PC-9 (cell line): ENCODE data around the gene TMPRSS7. TPM values are rescaled to one million over a fixed set of nuclear protein-coding genes. Genes with fewer than 3 reads are reported as not detected.

ENCODE experiments used
- BruUV-seq: library from RNA; stranded (reverse); fragments of 400-500 nt; replicated peaks from 2 replicates; lab custom pipeline; 2021; lab: Mats Ljungman, UMichigan
- CTCF ChIA-PET: fragments of 300-600 bp; sonication (Branson Sonifier 250); formaldehyde crosslinking; loops from one replicate; lab custom pipeline; 2022; ENCODE audit warnings: antibody characterized with exemption; lab: Charles Lee
- POLR2A ChIA-PET: fragments of 300-600 bp; sonication (Branson Sonifier 250); formaldehyde crosslinking; loops from one replicate; lab custom pipeline; 2022; ENCODE audit warnings: antibody characterized with exemption; ENCODE audit not compliant: unreplicated experiment; lab: Charles Lee
- DNase-seq, 2 experiments: peaks; one replicate each; pipeline versions ENCODE4 v3.0.0 to v3.0.0-alpha.2; 2015 to 2022; ENCODE audit warnings: mixed read lengths in 1 of 2
- H2AFZ ChIP-seq: fragments of 200-600 bp; sonication (generic); 2 replicates; pipeline ENCODE4 v1.8.1; 2017; ENCODE audit warnings: antibody characterized with exemption
- H3F3A ChIP-seq: fragments of 200-600 bp; sonication (generic); 2 replicates; pipeline ENCODE4 v1.8.1; 2017; ENCODE audit warnings: antibody characterized with exemption, mild to moderate bottlenecking, low read depth; ENCODE audit not compliant: insufficient read depth
- H3K27ac ChIP-seq: fragments of 200-600 bp; sonication (generic); 2 replicates; pipeline ENCODE4 v1.6.1; 2016; ENCODE audit warnings: mixed run types
- H3K27me3 ChIP-seq: fragments of 200-600 bp; sonication (generic); 2 replicates; pipeline ENCODE4 v1.6.1; 2016; ENCODE audit warnings: low read depth, mixed run types; ENCODE audit not compliant: insufficient read depth
- H3K36me3 ChIP-seq: fragments of 200-600 bp; sonication (generic); 2 replicates; pipeline ENCODE4 v1.6.1; 2016; ENCODE audit warnings: low read depth, mixed run types
- H3K4me1 ChIP-seq: fragments of 200-600 bp; sonication (generic); replicated peaks from 2 replicates; pipeline ENCODE4 v1.6.1; 2016; ENCODE audit warnings: mixed run types; ENCODE audit not compliant: insufficient read depth
- H3K4me2 ChIP-seq: fragments of 200-600 bp; sonication (generic); 2 replicates; pipeline ENCODE4 v1.6.1; 2017; ENCODE audit warnings: mixed run types
- H3K4me3 ChIP-seq: fragments of 200-600 bp; sonication (generic); 2 replicates; pipeline ENCODE4 v1.6.1; 2016; ENCODE audit warnings: mixed run types
- H3K79me2 ChIP-seq: fragments of 200-600 bp; sonication (generic); 2 replicates; pipeline ENCODE4 v1.6.1; 2017; ENCODE audit warnings: low read depth, mixed run types
- H3K9me2 ChIP-seq: fragments of 200-600 bp; sonication (generic); 2 replicates; pipeline ENCODE4 v1.8.1; 2017; ENCODE audit warnings: mild to moderate bottlenecking; ENCODE audit not compliant: insufficient read depth
- H3K9me3 ChIP-seq: fragments of 200-600 bp; sonication (generic); 2 replicates; pipeline ENCODE4 v1.8.1; 2016; ENCODE audit warnings: low read depth; ENCODE audit not compliant: insufficient read depth
- H4K20me1 ChIP-seq: fragments of 200-600 bp; sonication (generic); 2 replicates; pipeline ENCODE4 v1.8.1; 2017; ENCODE audit not compliant: insufficient read depth
- EZH2 ChIP-seq: fragments of 200-600 bp; sonication (generic); IDR thresholded peaks from 2 replicates; pipeline ENCODE4 v1.8.0; 2017; ENCODE audit warnings: antibody characterized with exemption, low read depth
- intact Hi-C: fragments of 100-400 bp; cut with micrococcal nuclease; formaldehyde crosslinking; loops from one replicate; pipeline ENCODE4 v1.10.0; 2022; ENCODE audit not compliant: unreplicated experiment
- total RNA-seq: library from RNA; stranded (reverse); gene quantifications from 2 replicates; pipeline ENCODE4 v1.2.3, GENCODE V29; 2021
- TF ChIP-seq, protein P1 (sequence below): fragments of 200-600 bp; sonication (generic); conservative IDR thresholded peaks from 2 replicates; pipeline ENCODE4 v1.6.1; 2017; ENCODE audit warnings: mixed run types, antibody characterized with exemption, mild to moderate bottlenecking, moderate library complexity

TMPRSS7 gene
- total RNA-seq, 1 experiment from 2014 or later: not detected

DNA sequence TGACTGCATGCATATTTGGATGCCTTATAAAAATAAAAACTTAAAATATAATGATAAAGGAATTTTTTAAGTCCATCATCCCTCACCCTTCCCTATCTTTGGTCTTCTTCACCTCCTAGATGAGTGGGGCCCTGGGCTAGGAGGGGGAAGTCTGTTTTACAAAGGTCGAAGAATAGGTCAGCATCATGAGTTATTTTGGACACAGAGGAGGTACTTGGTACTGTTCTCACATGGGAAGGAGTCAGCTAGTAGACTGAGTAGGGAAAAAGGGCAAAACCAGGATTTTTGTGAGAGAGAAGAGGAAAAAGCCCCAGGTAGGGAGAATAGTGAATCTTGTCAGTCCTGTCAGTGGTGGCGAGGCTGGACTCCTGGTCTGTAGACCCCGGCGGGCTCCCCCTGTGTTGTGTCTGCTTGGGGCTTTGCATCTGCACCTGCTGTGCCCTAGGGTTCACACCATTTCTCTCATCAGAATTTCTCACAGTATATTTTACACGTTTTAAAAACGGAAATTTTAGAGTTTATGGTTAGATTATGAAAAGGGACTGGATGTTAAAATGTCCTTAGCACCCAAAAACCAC, 81.4 kb downstream of the TMPRSS7 start:
- CTCF ChIA-PET: no interaction called here

DNA sequence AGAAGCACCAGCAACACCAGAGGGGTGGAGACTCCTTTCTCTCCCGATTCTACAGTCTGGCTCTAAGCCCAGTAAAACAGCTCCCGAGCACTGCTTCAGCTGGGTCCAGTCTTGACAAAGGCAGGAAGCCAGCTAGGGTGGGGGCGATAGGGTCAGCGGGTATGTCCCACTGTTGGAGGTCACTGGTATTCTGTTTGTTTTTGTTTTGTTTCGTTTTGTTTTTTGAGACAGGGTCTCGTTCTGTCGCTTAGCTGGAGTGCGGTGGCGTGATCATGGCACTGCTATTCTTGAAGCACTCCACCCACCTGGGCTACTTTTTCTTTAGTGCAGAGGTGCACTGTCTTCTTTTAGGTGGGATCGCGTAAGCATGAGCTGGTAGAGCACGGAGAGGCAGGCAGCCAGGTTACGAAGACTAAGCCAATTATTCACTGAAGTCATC, 82.2 kb downstream of the TMPRSS7 start:
- no TSS peak for BruUV-seq

More for the DNA sequence above, 81.4 kb downstream of the TMPRSS7 start:
- no peaks in the 10 kb centered on the region for H3F3A ChIP-seq
- intact Hi-C loops: no loop called here
- no TSS peak for BruUV-seq
- no peaks in the 10 kb centered on the region for H3K9me3 ChIP-seq
- no peak overlapping the region for H2AFZ ChIP-seq
- H3K27ac ChIP-seq: no peak overlapping the region
- POLR2A ChIA-PET: no interaction called here
- H3K4me3 ChIP-seq: no peak overlapping the region
- no peaks in the 10 kb centered on the region for H3K79me2 ChIP-seq
- no peaks in the 10 kb centered on the region for H3K4me1 ChIP-seq
- DNase-seq: no peak
- H3K4me2 ChIP-seq: no peak overlapping the region
- no peaks in the 10 kb centered on the region for H3K9me2 ChIP-seq
- no peaks in the 10 kb centered on the region for H3K27me3 ChIP-seq
- TF ChIP-seq, protein P1, sequence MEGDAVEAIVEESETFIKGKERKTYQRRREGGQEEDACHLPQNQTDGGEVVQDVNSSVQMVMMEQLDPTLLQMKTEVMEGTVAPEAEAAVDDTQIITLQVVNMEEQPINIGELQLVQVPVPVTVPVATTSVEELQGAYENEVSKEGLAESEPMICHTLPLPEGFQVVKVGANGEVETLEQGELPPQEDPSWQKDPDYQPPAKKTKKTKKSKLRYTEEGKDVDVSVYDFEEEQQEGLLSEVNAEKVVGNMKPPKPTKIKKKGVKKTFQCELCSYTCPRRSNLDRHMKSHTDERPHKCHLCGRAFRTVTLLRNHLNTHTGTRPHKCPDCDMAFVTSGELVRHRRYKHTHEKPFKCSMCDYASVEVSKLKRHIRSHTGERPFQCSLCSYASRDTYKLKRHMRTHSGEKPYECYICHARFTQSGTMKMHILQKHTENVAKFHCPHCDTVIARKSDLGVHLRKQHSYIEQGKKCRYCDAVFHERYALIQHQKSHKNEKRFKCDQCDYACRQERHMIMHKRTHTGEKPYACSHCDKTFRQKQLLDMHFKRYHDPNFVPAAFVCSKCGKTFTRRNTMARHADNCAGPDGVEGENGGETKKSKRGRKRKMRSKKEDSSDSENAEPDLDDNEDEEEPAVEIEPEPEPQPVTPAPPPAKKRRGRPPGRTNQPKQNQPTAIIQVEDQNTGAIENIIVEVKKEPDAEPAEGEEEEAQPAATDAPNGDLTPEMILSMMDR: no peak
- no peak for TF ChIP-seq EZH2
- no peaks in the 10 kb centered on the region for H4K20me1 ChIP-seq
- H3K36me3 ChIP-seq: no peaks in the 10 kb centered on the region; the same call in 1 of the 2 replicates

DNA sequence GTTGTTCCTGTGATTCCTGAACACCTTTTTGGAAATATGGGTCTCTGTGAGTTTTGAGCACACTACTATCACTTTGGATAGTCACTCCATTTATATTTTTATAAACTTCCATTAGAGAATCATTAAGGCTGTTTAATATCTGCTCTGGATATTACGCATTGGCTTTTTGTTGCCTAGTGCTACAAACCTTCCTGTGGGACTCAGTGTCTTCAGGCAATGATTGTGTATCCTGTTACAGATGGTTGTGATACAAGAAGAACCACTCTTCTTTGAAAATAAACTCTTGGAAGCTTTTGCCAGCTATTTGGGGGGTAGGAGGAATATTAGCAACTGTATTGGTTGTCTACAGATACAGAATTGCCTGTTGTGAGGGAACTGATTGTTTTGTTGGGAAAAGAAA, 82.9 kb downstream of the TMPRSS7 start:
- H2AFZ ChIP-seq: no peak overlapping the region
- no peaks in the 10 kb centered on the region for H4K20me1 ChIP-seq
- H3K27me3 ChIP-seq: no peaks in the 10 kb centered on the region
- ChIA-PET CTCF (interaction anchor here (0.6 kb wide), 1 partner anchor 153 kb away, joined by 3 read pairs; no protein-coding TSS in a partner anchor), POLR2A (interaction anchor here (0.6 kb wide), 1 partner anchor 113 kb away, joined by 7 read pairs; no protein-coding TSS in a partner anchor)
- no peaks in the 10 kb centered on the region for H3K9me3 ChIP-seq
- H3K4me1 ChIP-seq: no peaks in the 10 kb centered on the region
- intact Hi-C loops: no loop called here
- H3K4me3 ChIP-seq: no peak overlapping the region
- no peaks in the 10 kb centered on the region for H3K79me2 ChIP-seq
- H3K27ac ChIP-seq: no peak overlapping the region
- no peaks in the 10 kb centered on the region for H3K9me2 ChIP-seq
- H3K4me2 ChIP-seq: no peak overlapping the region
- DNase-seq: no peak
- no peaks in the 10 kb centered on the region for H3F3A ChIP-seq
- no TSS peak for BruUV-seq
- no peaks in the 10 kb centered on the region; the same call in 1 of the 2 replicates for H3K36me3 ChIP-seq
- TF ChIP-seq, protein P1: no peak

More for the DNA sequence above, 82.2 kb downstream of the TMPRSS7 start:
- no peak overlapping the region for H3K4me2 ChIP-seq
- no peaks in the 10 kb centered on the region for H3K27me3 ChIP-seq
- no peaks in the 10 kb centered on the region; the same call in 1 of the 2 replicates for H3K36me3 ChIP-seq
- H3K27ac ChIP-seq: no peak overlapping the region
- intact Hi-C loops: no loop called here
- CTCF ChIA-PET: no interaction called here
- H4K20me1 ChIP-seq: no peaks in the 10 kb centered on the region
- no peaks in the 10 kb centered on the region for H3K9me2 ChIP-seq
- no peaks in the 10 kb centered on the region for H3K4me1 ChIP-seq
- H2AFZ ChIP-seq: no peak overlapping the region
- no peak overlapping the region for H3K4me3 ChIP-seq
- no peaks in the 10 kb centered on the region for H3F3A ChIP-seq
- no peaks in the 10 kb centered on the region for H3K9me3 ChIP-seq
- DNase-seq: no peak
- no peak for TF ChIP-seq EZH2
- TF ChIP-seq, protein P1: no peak
- no peaks in the 10 kb centered on the region for H3K79me2 ChIP-seq
- POLR2A ChIA-PET: interaction anchor here (0.6 kb wide), 1 partner anchor 113 kb away, joined by 7 read pairs; no protein-coding TSS in a partner anchor
